Endothelial cell of umbilical vein (primary cell): ENCODE measurements around the gene ANKRD35. TPM values are rescaled to one million over a fixed set of nuclear protein-coding genes. Genes with fewer than 3 reads are reported as not detected.

Source experiments
- BruUV-seq: library from RNA; stranded (reverse); fragments of 400-500 nt; replicated peaks from 2 replicates; lab custom pipeline; 2021; lab: Mats Ljungman, UMichigan
- CTCF ChIA-PET: fragments of 300-600, 350-600 bp; sonication (Branson Sonifier 250); formaldehyde crosslinking; loops from one replicate; lab custom pipeline; 2021; ENCODE audit warnings: antibody characterized with exemption, inconsistent platforms; lab: Charles Lee
- POLR2A ChIA-PET: fragments of 300-600, 350-600 bp; sonication (Branson Sonifier 250); formaldehyde crosslinking; loops from one replicate; lab custom pipeline; 2021; ENCODE audit warnings: antibody characterized with exemption, inconsistent platforms; lab: Charles Lee
- DNase-seq: peaks from one replicate; pipeline ENCODE4 v3.0.0-alpha.2; 2011; ENCODE audit warnings: low read depth, low spot score
- FAIRE-seq: peaks from 2 replicates; lab custom pipeline; 2011; peaks lifted over from hg19 to GRCh38; lab: Jason Lieb, UNC
- H2AFZ ChIP-seq: 2 replicates; pipeline ENCODE4 v1.6.0; 2012; ENCODE audit warnings: low read depth, low read length, control low read depth, inconsistent platforms
- H3K27ac ChIP-seq: 2 replicates; pipeline ENCODE4 v1.5.1; 2011; ENCODE audit warnings: low read depth, mild to moderate bottlenecking, control low read depth, low read length, moderate library complexity; ENCODE audit not compliant: insufficient read depth
- H3K27me3 ChIP-seq, 2 experiments: 2 replicates each; pipeline versions ENCODE4 v1.6.0 to v1.6.1; 2011; ENCODE audit warnings: low read length in 2 of 2, mixed read lengths in 1 of 2; ENCODE audit not compliant: control insufficient read depth in 2 of 2, insufficient read depth in 2 of 2
- H3K36me3 ChIP-seq, 2 experiments: 2 replicates in 1 of 2; 3 replicates in 1 of 2; pipeline ENCODE4 v1.5.1; 2011; ENCODE audit warnings: low read length in 2 of 2, mild to moderate bottlenecking in 1 of 2, moderate library complexity in 1 of 2; ENCODE audit not compliant: control insufficient read depth in 2 of 2, insufficient read depth in 2 of 2; ENCODE audit errors: extremely low read depth in 1 of 2
- H3K4me1 ChIP-seq: 3 replicates; pipeline ENCODE4 v1.5.1; 2011; ENCODE audit warnings: mild to moderate bottlenecking, low read length; ENCODE audit not compliant: control insufficient read depth, insufficient read depth; ENCODE audit errors: extremely low read depth
- H3K4me2 ChIP-seq: 2 replicates; pipeline ENCODE4 v1.6.1; 2011; ENCODE audit warnings: low read length, control low read depth, mixed read lengths; ENCODE audit not compliant: insufficient read depth
- H3K4me3 ChIP-seq, 3 experiments: fragments of 200-600 bp in 1 of 3; sonication (generic), shearing (Covaris generic) in 1 of 3; replicated peaks in 1 of 3; 2 replicates each; pipeline ENCODE4 v1.5.1; 2011 to 2016; ENCODE audit warnings: control low read depth in 3 of 3, low read length in 3 of 3, mild to moderate bottlenecking in 2 of 3, inconsistent platforms in 1 of 3, low read depth in 1 of 3, moderate library complexity in 1 of 3; ENCODE audit not compliant: insufficient read depth in 1 of 3
- H3K79me2 ChIP-seq: 2 replicates; pipeline ENCODE4 v1.6.0; 2012; ENCODE audit warnings: low read length, inconsistent platforms; ENCODE audit not compliant: control insufficient read depth, insufficient read depth
- H3K9ac ChIP-seq: replicated peaks from 2 replicates; pipeline ENCODE3; 2011; ENCODE audit warnings: low read length, control low read depth; ENCODE audit not compliant: insufficient read depth; ENCODE audit errors: extremely low read depth
- H3K9me1 ChIP-seq: replicated peaks from 3 replicates; pipeline ENCODE4 v1.6.0; 2011; ENCODE audit warnings: mild to moderate bottlenecking, low read length; ENCODE audit not compliant: control insufficient read depth, insufficient read depth; ENCODE audit errors: extremely low read depth
- H3K9me3 ChIP-seq: replicated peaks from 2 replicates; pipeline ENCODE4 v1.5.1; 2012; ENCODE audit warnings: low read length, inconsistent platforms; ENCODE audit not compliant: control insufficient read depth, insufficient read depth
- H4K20me1 ChIP-seq: replicated peaks from 2 replicates; pipeline ENCODE3; 2011; ENCODE audit warnings: mild to moderate bottlenecking, low read length; ENCODE audit not compliant: control insufficient read depth, insufficient read depth; ENCODE audit errors: extremely low read depth
- CTCF ChIP-seq, 2 donors: IDR thresholded peaks; 1 replicate in 1 of 2; 2 replicates in 1 of 2; pipeline ENCODE4 v1.5.1; 2011; ENCODE audit warnings: low read length in 2 of 2, mild to moderate bottlenecking in 2 of 2, moderate library complexity in 2 of 2, control low read depth in 1 of 2, inconsistent platforms in 1 of 2, low read depth in 1 of 2; ENCODE audit not compliant: insufficient read depth in 1 of 2; ENCODE audit errors: extremely low read depth in 1 of 2
- EZH2 ChIP-seq: IDR thresholded peaks from 2 replicates; pipeline ENCODE4 v1.6.1; 2012; ENCODE audit warnings: borderline replicate concordance, low read depth, mild to moderate bottlenecking, moderate library complexity, low read length, inconsistent platforms; ENCODE audit not compliant: severe bottlenecking
- FOS ChIP-seq: IDR thresholded peaks from 2 replicates; pipeline ENCODE4 v1.6.1; 2011; ENCODE audit warnings: mild to moderate bottlenecking, low read length, moderate library complexity, borderline replicate concordance; ENCODE audit not compliant: insufficient read depth
- GATA2 ChIP-seq: IDR thresholded peaks from 2 replicates; pipeline ENCODE4 v1.7.0; 2011; ENCODE audit warnings: low read depth, mild to moderate bottlenecking, moderate library complexity, mixed read lengths, low read length; ENCODE audit not compliant: insufficient read length, insufficient read depth
- MYC ChIP-seq: IDR thresholded peaks from one replicate; pipeline ENCODE4 v1.6.1; 2011; ENCODE audit warnings: mild to moderate bottlenecking, low read depth, low read length
- POLR2A ChIP-seq: IDR thresholded peaks from 2 replicates; pipeline ENCODE4 v1.6.1; 2012; ENCODE audit warnings: low read depth, mild to moderate bottlenecking, control low read depth, low read length
- POLR2AphosphoS5 ChIP-seq: IDR thresholded peaks from 2 replicates; pipeline ENCODE4 v1.6.1; 2012; ENCODE audit warnings: low read depth, mild to moderate bottlenecking, control low read depth, low read length, moderate library complexity; ENCODE audit not compliant: insufficient read depth
- dilution Hi-C: fragments of 300-500 bp; cut with MboI; formaldehyde crosslinking; loops from one replicate; pipeline ENCODE4 v1.15.0; 2019; ENCODE audit warnings: low sequenced_read_pairs; ENCODE audit not compliant: extremely low pct_ligation_motif_present
- intact Hi-C: fragments of 100-400 bp; cut with micrococcal nuclease; formaldehyde crosslinking; loops from one replicate; pipeline ENCODE4 v1.10.0; 2022
- polyA plus RNA-seq, 4 experiments: library from polyadenylated mRNA; depleted of rRNA in 3 of 4; stranded (reverse) in 3 of 4; unstranded in 1 of 4; fragments of >200 nt; gene quantifications; 2 replicates each; pipeline versions ENCODE4 v1.2.1 to v1.2.3, GENCODE V29; 2011 to 2012; ENCODE audit warnings: missing spikeins in 1 of 4
- total RNA-seq: library from RNA; stranded (reverse); gene quantifications from 2 replicates; pipeline ENCODE4 v1.2.3, GENCODE V29; 2021

The ANKRD35 gene
- total and polyA plus RNA-seq, 2 donors (not counting 3 experiments of a cell fraction or from before 2014, with no cell fraction given) = 0.15 to 0.20 TPM

GRCh38 chr1:145927063-145927886, 41.6 kb upstream of the ANKRD35 start, which contains the start of gene RBM8A:
Gene RBM8A (minus strand): TSS chr1:145927484. CDS start chr1:145927426, 58 bp downstream.
- Histone ChIP-seq H3K4me3 (peak within 1 kb of the TSS; percentile 80 to 89 (median 80)), H3K4me2 (peak within 1 kb of the TSS; percentile 95), H3K27me3 (no peaks in the 10 kb centered on the region), H3K27ac (peak within 1 kb of the TSS; percentile 94), H3K9me1 (no peaks in the 10 kb centered on the region), H3K9me3 (no peaks in the 10 kb centered on the region), H3K4me1 (peaks cover 8% of the 10 kb centered on the region), H3K36me3 (peaks cover 6% of the 10 kb centered on the region in 2 experiments), H2AFZ (peak within 1 kb of the TSS; percentile 60), H4K20me1 (no peaks in the 10 kb centered on the region), H3K9ac (peak within 1 kb of the TSS; percentile 99), H3K79me2 (peaks cover 13% of the 10 kb centered on the region)
- dilution Hi-C loops (no loop called here), intact Hi-C loops (loop anchor here (1.0 to 5.0 kb wide), 3 partner anchors 30 to 37 kb away; partner anchors contain the start of genes ANKRD34A and POLR3GL)
- DNase-seq (peak; percentile 99), FAIRE-seq (peak; percentile 94)
- ChIA-PET POLR2A (interaction anchor here (1.0 to 1.7 kb wide), 10 partner anchors 9 to 103 kb away, joined by 3 to 11 read pairs (median 4); partner anchors contain the start of genes ANKRD34A, LIX1L, PEX11B and PIAS3), CTCF (interaction anchor here (0.6 to 2.2 kb wide), 25 partner anchors 8 to 111 kb away, joined by 3 to 23 read pairs (median 5); partner anchors contain the start of genes ANKRD34A, LIX1L, NUDT17 and PEX11B)
- BruUV-seq = no TSS peak
- TF ChIP-seq FOS (no peak), POLR2A (peak; percentile 88), EZH2 (no peak), GATA2 (no peak), POLR2AphosphoS5 (peak; percentile 81), MYC (no peak), CTCF (IDR thresholded peaks at IDR 0.05; ENCODE audit: extremely low read depth in 1 of 2, insufficient read depth in 1 of 2, low read depth in 1 of 2, low read length in 2 of 2) (peak; percentile 64 to 70)
